ENCODE measurements around the gene FAM124A. TPM values are rescaled to one million over a fixed set of nuclear protein-coding genes. Genes with fewer than 3 reads are reported as not detected.

The FAM124A gene
- total RNA-seq, 4 donors from 2014 or later, result 2.1 to 7.2 (median 5.2) TPM

DNA sequence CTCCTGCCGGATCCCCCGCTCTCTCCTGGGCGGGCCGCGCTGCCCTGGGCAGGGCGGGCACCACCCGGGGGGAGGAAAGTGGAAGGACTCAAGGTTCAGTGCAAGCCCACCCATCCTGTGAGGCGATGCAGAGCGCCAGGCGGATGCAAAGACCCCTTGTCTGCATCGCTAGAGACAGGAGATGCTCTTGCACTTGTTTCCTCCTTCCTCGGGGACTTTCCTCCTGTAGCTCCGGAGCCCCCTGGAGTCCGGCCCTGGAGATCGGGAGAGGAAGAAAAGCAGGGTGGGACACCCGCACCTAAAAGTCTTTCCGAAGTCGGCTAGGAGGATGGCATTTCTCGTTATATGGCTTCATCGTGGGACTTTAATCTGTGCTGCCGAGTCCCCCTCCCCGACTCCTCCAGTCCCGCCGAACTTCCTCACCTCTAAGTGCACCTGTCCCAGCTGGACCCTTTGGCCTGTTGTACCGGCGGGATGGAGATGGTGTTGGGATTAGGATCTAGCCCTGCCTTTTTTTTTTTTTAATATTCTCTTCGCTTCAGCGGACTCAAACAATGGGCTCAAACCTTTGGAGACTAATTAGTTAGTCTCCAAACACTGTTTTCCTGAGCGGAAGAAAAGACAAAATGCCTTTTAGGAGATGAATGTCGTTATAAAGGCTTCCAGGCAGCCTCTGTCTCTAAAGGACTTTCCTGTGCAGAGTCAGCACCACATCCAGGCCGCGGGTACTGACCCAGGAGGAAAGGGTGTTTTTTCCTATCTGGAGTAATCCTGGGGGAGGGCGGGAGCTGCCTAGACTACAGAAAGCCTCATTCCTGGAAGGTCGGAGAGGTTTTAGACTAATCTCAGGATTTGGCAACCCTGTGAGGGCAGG is 725 bp downstream of the FAM124A start:
- intact Hi-C loops (cut with DNase I; ENCODE audit: low total_unique reads), result loop anchor here (10.0 kb wide), 1 partner anchor 62 kb away; no protein-coding TSS in a partner anchor
- H3K4me1 ChIP-seq, result no peaks in the 10 kb centered on the region
- DNase-seq, result peak in 1 of 2 donors; percentile 27

DNA sequence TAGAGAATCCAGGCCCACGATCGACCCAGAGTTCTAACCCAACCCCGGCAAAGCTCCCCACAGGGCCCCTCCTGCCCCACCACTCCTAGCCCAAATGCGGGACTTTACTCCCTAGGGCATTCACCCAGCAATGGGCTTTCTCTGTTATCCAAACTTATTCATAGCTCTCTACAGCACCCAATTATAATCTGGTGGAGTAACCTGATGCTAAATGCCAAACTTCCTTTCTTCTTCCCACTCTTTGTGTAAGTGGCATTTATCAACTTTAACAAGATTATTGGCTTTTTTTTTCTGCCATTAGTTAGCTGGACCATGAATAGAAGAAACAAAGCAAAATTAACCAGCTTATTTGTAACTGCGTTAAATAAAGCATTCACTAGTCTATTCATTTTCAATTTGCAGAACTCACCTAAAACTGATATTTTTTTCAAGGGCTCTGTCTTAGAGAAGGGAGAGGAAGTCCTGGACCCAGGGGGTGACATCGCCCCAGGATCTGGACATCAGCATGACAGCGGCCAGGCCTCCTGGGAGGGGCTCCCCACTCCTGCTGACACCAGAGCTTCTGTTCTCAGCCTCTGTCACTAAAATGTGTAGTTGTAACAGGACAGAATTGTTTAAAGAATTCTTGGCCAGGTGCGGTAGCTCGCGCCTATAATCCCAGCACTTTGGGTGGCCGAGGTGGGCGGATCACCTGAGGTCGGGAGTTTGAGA is 1.5 kb downstream of the FAM124A start:
- H3K36me3 ChIP-seq, result no peaks in the 10 kb centered on the region
- TF ChIP-seq POLR2A (IDR thresholded peaks at IDR 0.05), result no peak
- TF ChIP-seq, protein P1, sequence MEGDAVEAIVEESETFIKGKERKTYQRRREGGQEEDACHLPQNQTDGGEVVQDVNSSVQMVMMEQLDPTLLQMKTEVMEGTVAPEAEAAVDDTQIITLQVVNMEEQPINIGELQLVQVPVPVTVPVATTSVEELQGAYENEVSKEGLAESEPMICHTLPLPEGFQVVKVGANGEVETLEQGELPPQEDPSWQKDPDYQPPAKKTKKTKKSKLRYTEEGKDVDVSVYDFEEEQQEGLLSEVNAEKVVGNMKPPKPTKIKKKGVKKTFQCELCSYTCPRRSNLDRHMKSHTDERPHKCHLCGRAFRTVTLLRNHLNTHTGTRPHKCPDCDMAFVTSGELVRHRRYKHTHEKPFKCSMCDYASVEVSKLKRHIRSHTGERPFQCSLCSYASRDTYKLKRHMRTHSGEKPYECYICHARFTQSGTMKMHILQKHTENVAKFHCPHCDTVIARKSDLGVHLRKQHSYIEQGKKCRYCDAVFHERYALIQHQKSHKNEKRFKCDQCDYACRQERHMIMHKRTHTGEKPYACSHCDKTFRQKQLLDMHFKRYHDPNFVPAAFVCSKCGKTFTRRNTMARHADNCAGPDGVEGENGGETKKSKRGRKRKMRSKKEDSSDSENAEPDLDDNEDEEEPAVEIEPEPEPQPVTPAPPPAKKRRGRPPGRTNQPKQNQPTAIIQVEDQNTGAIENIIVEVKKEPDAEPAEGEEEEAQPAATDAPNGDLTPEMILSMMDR (IDR thresholded peaks at IDR 0.05), result no peak
- no peaks in the 10 kb centered on the region for H3K4me1 ChIP-seq
- no peaks in the 10 kb centered on the region for H3K27me3 ChIP-seq
- intact Hi-C loops (cut with DNase I; ENCODE audit: low total_unique reads), result loop anchor here (10.0 kb wide), 1 partner anchor 61 kb away; no protein-coding TSS in a partner anchor
- no peak overlapping the region for H3K4me3 ChIP-seq
- no peaks in the 10 kb centered on the region for H3K9me3 ChIP-seq
- no peak for DNase-seq
- H3K27ac ChIP-seq, result no peak overlapping the region

More for the DNA sequence above, 725 bp downstream of the FAM124A start:
- no peaks in the 10 kb centered on the region for H3K36me3 ChIP-seq
- no peak for TF ChIP-seq POLR2A (IDR thresholded peaks at IDR 0.05)
- TF ChIP-seq, protein P1 (IDR thresholded peaks at IDR 0.05), result no peak
- H3K4me3 ChIP-seq, result peak overlapping the region; percentile 59 to 89
- H3K9me3 ChIP-seq, result no peaks in the 10 kb centered on the region
- peak overlapping the region; percentile 58 to 60 for H3K27ac ChIP-seq
- H3K27me3 ChIP-seq, result no peaks in the 10 kb centered on the region

DNA sequence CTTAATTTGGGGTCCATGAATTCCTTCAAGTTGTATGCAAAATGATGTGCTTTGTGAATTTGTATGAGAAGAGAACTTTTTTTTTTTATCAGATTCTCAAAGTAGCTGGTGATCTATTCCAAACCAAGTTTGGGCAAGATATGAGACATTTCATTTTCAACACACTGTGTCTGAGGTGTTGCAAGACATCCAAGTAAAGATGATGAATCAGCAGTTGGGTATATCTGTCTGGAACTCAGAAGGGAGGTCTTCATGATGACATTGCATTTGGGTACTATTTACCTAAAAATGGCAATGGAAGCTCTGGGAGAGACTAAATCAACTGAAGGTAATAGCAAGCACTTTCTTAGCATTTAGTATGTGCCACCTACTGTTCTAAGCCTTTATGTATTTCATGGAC is 2.8 kb downstream of the FAM124A start:
- Histone ChIP-seq H3K27me3 (no peaks in the 10 kb centered on the region), H3K36me3 (no peaks in the 10 kb centered on the region), H3K27ac (no peak overlapping the region), H3K4me3 (no peak overlapping the region), H3K9me3 (no peaks in the 10 kb centered on the region), H3K4me1 (no peaks in the 10 kb centered on the region)
- no peak for DNase-seq
- intact Hi-C loops (cut with DNase I; ENCODE audit: low total_unique reads), result loop anchor here (10.0 kb wide), 1 partner anchor 60 kb away; no protein-coding TSS in a partner anchor
- TF ChIP-seq POLR2A (IDR thresholded peaks at IDR 0.05), result no peak
- TF ChIP-seq, protein P1 (IDR thresholded peaks at IDR 0.05), result no peak

DNA sequence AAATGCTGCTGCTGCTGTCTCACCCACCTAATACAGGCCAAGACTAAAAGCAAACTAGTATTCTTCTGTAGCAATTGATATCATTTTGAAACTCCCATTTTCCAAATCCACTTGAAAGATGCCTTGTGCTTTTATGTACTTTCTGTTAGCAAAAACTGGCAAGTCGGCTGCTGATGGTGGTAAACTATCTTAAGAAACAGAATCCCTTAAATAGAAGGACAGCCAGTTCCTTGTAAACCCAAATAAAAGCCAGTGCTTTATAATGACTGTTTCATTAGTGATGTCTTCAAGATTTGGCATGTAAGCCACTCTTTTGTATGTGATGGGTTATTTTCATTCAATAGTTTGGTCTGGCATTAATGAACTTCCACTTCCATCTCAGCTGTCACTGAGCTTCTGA is 5.2 kb downstream of the FAM124A start:
- DNase-seq, result no peak
- Histone ChIP-seq H3K4me3 (no peak overlapping the region), H3K36me3 (no peaks in the 10 kb centered on the region), H3K9me3 (no peaks in the 10 kb centered on the region), H3K4me1 (no peaks in the 10 kb centered on the region), H3K27me3 (no peaks in the 10 kb centered on the region), H3K27ac (no peak overlapping the region)
- intact Hi-C loops (cut with DNase I; ENCODE audit: low total_unique reads), result loop anchor here (10.0 kb wide), 1 partner anchor 57 kb away; no protein-coding TSS in a partner anchor
- TF ChIP-seq, protein P1 (IDR thresholded peaks at IDR 0.05), result no peak
- no peak for TF ChIP-seq POLR2A (IDR thresholded peaks at IDR 0.05)

Measured in uterus (tissue), 4 donors.